ENCODE data around the gene CCDC148.

CCDC148 gene

DNA sequence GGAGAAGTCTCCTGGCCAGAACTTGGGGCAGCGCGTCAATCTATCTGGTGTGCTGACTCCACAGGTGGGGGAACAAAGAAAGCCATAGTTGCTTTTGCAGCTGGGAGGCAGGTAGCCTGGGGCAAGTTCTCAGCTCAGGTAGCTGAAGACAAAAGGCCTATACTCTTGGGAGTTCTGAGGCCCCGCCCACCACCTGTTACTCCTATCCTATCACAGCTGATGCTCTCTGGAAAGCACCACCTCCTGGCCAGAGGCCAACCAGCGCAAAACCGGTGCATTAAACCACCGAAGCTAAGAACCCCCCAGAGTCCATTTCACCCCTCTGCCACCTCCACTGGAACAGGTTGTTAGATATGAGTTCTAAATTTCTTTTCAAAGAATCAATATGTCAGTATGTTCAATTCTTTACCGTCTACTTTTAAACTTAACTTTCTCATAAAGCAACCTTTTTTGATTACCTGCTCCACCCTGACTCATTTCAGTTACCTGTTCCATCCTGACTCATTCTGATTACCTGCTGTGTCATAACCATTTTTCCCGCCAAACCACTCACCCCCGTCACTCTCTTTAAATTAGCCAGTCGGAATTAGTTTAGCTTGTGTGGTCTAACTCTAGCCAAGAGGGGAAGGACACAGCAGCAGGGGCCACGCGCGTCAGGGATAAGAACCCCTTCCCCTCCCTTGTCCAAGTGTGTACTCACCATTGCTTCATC, 311.5 kb downstream of the CCDC148 start:
- DNase-seq: no peak

DNA sequence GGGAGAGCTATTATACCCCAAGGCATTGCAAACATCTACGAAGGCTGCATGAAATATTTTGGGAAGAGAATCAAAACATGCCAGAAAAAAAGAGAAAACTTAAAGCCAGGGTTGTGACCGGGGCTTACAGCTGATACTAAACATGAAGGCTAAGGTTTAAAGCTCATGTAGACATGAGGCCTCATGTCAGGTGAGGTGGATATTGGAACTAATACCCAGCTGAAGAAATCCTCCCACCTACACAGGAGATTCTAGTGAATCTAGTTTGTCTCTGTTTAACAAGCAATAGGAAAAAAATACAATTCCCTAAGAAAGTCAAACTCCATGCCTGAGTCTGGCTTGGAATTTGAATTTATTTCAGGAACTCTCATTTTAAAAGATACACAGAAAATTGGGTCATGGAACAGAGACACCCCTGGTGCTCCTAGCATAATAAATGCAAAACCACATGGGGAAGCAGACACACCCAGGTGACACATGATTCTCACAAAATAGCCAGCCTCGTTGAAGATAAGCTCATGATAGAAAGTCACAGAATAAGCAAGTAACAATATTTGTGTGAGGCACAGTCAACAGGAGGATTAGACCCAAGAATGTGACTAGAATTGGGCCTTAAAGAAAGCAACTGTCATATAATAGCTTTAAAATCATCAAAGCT, 312.7 kb downstream of the CCDC148 start:
- DNase-seq: no peak

DNA sequence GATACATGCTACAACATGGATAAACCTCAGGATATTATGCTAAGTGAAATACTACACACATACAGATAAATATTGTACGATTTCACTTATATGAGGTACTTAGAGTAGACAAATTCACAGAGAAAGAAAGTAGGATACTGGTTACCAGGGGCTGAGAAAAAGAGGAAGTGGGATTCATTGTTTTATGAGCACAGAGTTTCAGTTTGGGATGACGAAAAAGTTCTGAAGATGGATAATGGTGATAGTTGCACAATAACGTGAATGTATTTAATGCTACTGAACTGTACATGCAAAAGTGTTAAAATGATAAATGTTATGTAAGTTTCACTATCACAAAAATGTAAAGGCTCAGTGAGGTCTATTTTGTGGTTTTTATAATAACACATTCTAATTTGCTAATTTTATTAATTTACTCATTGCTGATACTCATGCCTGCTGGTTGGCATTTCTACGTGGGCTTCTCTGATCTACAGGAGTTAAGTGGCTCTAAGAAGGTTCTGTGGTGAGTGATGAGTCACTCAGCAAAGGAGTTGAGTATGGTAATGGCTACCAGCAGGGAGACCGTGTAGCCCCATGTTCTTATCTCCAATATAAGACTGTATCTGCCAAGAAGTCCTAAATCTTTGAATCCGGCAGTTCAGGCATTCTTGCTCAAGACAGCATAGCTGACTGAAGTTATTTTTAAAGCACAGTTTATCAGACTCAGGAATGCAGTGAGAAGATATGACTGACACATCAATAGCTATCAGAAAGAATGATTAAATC, 313.8 kb downstream of the CCDC148 start:
- peak; percentile 95 to 96 for DNase-seq

DNA sequence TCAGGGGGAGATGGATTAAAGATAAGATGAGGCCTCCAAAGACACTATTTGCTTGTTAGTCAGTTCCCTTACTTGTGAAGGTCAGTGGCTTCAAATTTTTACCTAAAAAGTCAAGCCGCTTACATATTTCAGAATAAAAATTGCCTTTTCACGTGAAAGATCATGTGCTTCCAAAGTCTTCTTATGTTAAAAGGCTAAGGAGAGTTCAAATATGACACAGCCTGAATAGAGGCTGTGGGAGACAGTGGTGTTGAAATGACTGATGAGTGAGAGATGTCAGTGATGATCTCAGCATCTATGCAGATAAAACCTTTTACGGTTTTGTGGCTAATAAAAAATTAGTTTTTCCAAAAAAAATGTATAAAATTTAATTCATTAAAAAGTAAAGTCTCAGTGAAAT, 314.4 kb downstream of the CCDC148 start:
- no peak for DNase-seq

DNA sequence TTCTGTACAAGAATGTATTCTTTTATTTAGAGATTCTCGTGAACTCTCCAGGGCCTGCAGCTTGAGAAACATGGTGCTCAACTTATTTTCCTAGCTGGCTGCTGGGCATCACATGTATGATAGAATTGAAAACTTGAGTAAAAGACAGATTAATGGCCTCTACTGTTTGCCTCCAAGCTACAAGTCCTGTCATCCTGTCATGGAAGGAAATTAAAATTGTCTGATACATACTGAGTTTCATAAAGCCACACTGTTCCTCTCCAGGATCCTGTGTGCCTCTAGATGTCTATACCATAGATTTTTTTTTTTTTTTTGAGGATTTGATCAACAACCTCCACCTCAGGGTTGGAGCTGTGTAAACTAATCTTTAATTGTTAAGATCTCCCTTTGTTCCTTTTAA, 316.4 kb downstream of the CCDC148 start:
- no peak for DNase-seq

DNA sequence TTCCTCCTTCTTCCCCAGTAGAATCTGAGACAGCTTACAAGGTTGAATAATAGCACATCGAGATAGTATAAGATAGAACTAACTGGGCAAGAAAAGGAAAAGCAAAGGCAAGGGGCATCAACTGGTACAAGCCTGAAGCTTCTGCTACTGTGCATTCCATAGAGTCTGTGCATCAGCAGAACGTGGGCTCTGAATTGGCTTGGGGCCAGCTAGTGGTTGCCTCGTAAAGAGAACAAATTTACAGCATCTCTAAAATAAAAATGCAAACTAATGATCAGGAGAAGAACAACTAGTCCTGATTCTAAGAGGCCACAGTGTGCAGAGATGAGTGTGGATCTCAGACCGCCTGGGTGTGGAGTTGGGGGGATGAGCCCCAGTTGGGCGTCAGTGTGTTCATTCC, 318.3 kb downstream of the CCDC148 start:
- no peak for DNase-seq

DNA sequence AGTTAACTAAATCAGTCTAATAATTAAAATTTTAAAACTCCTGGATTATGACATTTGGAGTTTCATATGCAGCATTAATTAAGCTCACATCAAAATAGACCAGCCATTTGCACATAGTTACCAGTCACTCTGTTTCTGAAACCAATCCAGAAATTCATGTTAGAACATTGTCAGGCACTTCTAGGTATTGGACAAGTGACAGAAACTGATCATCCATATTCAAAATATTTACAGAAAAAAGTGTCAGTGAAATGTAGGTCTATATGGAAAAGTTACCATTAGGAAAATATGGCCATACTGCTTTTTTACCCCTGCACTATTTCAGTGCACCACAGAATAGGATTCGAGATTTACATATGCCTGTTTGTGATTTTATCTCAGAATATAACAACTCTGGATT, 321.5 kb downstream of the CCDC148 start:
- no peak for DNase-seq

DNA sequence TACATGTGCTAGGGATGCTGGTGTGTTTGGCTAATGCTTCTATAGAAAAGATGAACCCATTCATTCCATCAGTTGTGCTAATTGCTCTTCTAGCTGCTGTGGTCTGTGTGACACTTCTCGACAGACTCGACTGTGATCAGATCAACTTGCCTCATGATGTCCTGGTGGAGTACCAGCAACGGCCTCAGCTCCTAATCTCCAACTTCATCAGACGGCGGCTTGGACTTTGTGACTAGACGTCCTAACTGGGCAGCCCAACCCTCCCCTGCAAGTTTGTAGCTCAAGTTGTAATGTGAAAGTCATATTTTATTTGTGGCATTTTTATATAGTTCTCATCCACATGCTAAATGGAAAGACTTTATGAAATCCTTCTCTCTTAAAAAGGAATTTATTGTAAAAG, 321.9 kb downstream of the CCDC148 start:
- DNase-seq: no peak

DNA sequence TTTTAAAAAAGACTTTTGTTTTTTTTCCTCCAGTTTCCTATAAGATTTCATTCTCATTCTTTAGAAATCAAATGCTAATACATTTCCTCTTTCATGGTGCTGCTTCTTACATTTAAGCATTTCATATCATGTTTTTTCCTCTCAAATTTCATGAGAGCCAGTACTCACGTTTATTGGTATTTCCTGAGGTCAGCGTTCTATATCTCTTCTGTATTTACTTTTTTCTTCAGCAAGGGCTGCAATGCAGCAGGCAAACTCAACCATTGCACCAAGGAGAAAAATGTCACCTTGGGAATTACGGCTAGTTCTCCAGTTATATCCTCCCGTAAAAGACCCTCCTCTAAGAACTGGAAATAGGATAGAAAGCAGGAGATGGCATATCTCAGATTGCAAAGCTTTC, 322.5 kb downstream of the CCDC148 start:
- DNase-seq: no peak

DNA sequence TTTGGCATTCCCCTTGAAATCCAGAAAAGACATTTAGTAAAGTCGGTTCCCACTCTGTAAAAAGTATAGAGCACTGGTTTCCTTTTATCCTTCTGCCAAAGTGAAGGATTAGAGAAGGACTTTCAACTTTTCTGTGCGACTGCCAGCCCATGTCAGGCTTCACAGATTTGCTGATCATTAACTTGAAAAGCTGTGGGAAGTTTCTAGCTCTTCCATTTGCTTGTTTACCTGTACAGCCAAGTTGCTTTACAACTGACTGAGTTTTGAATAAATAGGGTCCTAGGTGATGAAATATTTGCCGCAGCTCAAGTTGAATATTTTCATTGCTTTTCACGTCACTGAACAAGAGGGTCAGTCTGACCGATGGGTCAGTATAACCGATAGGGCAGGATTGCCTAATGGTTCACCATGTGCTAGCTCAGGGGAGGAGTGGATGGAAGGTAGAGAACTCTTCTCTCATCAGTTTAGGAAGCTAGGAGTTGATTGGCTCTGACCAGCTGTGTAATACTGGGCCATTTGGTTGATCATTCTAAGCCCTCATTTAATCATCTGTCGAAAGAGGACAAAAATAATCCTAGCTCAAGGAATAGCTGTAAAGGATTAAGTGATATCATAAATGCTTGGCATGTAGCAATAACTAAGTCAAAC, 324.5 kb downstream of the CCDC148 start:
- no peak for DNase-seq

DNA sequence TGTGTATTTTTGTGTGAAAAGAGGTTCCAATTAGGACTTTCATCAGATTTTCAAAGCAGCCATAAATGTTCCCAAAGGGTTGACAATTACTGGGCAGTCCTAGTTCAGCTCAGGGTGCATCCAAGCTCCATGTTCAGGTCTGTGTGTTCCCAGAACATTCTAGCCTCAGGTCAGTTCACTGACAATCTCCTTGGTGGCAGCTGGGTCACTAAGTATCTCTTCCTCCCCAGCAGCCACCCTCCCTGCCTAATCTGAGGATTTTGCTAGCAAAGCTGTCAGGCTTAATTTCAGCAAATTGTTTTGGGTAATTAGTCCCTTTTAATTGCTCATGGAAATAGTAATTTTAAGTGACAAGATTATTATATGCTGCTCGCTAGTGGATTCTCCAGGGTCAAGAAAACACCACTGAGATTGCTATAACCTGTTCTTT, 325.1 kb downstream of the CCDC148 start:
- DNase-seq: no peak

DNA sequence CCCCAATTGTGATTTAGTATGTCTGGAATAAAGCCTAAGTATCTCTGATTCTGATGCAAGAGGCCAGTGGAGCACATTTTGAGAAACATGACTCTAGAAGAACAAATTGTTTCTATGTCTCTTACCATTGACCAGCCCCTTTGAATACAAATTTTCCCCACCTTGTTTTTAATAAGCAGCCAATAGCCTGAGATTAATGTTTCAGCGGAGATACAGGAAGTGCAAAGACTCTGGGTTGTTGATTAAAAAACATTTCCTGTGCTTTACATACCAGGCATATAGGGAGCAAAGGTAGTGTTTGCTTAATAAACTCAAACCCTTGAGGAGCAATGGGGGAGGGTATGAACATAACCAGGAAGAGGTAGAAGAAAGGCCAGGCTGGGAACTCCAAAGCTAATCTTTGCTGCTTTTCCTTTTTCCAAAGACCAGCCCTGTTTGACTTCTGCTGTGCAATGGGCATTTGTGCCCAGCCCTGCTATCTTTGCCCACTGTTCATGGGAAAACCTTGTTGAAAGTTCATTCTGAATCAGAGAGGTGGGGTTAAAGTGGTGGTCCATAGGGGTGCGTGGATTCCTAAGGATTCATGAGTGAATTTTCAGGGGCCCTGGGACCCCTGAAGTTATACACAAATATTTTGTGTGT, 325.6 kb downstream of the CCDC148 start:
- no peak for DNase-seq

DNA sequence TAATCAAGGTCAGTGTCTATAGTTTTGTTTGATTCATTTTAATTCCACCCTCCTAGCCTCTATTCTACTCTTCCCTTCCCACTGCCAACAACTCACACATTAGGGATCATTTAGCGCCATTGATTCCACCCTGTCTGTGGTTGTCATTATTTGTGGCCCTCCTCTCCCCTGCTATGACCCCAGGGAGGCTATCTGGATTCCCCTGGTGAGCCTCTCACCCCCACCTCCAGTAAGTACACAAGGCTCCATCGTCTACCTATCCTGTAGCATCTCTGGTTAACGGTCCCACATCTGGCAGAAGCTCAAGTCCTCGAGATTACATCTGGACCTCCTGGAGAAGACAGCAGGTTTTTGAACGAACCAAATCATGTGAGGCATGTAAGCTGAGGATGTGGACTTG, 327.5 kb downstream of the CCDC148 start:
- no peak for DNase-seq

DNA sequence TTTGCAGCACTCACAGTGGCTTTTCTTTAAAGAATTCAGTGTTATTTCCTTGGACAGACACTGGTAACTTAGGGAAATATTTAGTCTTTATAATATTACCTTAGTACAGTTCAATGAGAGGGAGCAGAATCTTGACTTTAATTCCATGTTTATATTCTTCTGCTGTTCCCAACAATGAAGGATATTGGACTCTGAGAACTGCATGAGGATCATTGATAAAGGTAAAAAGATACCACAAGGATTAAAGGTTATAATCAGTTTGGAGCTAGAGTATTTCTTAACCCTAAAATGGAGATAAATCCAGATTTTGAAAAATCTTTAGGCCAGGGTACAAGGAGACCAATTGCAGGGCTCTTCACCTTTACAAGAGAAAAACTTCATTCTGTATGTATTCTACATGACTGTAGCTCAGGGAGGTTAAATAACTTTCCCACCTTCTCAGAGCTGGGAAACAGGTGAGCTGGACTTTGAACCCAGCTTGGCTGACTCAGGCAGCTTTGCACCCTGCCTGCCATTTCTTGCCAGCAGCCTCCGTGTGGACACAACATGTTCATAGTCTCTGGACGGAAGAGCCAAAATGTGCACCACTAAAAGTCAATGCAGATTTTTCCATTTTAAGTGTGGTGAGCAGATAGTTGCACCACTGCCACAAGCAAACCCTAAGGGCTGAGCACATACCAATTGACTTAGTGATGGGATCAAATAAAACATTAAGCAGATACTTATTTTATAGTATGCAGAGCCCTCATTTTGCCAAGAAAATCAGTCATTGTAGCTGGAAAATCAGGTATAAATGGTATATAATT, 328.2 kb downstream of the CCDC148 start:
- DNase-seq: no peak

DNA sequence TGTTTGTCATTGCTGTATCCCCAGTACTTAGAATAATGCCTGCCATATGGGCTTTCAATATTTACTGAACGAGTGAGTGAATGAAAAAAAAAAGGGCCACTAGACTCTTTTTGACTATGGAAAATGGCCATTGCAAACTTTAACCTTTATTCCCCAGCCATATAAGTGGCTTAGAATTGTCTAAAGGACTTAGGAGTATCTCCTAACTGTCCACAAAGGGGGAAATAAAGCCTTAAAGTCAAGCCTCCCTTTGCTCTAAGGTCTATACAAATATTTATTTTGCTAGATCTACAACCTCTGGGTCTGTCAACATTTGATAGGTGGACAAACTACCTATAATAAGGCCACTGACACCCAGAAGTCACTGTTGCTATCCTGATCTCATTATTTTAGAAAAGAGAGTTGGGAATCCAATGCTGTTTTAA, 329.2 kb downstream of the CCDC148 start:
- no peak for DNase-seq

DNA sequence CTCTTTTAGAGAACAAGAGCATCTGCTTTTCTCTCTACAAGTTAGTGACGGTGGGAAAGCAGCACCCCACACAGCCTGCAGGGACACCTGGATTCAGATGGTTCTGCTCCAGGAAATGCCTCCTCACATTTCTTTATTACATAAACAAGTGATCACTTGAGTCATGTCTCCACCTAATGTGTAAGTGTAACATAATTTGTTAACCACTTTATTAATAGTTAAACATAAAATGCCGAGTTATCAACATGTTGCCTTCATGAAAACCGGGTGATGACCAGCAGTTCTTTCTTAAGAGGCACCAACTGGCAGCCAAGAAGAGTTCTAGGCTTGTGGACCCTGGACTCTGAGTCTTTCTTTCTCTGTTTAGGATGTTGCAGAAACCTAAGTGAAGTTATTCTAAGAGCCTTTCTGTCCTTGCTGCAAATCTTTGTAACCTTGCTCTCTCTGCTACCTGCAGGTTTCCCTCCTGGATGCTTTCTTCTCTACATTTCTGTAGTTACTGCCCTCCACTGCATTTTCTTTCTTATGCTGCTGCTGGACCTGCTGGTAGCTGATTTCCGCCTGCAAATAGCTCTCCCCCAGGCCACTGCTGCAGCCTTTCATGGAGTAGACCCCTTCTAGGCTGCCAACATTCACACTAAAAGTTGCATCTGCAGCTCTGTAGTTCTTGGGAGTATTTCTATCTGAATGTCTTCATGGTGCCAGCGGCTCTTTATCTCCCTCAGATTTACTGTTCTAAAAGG, 330.6 kb downstream of the CCDC148 start:
- no peak for DNase-seq

DNA sequence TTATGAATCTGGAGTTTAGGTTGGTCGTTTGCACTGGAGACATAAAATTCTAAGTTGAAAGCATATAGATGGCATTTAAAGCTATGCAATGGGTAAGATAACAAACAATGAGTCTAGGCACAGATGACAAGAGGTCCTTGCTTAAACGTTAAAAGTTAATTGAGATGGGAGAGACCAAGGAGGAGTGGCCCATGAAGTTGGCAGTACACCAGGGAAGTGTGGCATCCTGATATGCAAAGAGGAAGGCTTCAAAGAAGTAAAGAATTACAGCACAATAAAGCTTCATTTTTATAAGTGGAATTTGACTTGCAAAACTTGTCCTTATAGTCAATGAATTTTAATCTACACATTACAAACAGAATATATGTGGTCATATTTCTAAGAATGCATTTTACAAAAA, 331.7 kb downstream of the CCDC148 start:
- DNase-seq: no peak

All from Kasumi-1 (cell line).